Stimulated activated CD4-positive, alpha-beta T cell treated with anti-CD3 and anti-CD28 coated beads, Interleukin-15, amount 100 ng/mL, for 48 hours (primary cell): ENCODE measurements around the gene RHCG.

Experiments
- DNase-seq, 2 donors: peaks; one replicate each; pipeline ENCODE4 v3.0.0-alpha.2; 2020; ENCODE audit warnings: low read depth in 2 of 2

The RHCG gene

DNA sequence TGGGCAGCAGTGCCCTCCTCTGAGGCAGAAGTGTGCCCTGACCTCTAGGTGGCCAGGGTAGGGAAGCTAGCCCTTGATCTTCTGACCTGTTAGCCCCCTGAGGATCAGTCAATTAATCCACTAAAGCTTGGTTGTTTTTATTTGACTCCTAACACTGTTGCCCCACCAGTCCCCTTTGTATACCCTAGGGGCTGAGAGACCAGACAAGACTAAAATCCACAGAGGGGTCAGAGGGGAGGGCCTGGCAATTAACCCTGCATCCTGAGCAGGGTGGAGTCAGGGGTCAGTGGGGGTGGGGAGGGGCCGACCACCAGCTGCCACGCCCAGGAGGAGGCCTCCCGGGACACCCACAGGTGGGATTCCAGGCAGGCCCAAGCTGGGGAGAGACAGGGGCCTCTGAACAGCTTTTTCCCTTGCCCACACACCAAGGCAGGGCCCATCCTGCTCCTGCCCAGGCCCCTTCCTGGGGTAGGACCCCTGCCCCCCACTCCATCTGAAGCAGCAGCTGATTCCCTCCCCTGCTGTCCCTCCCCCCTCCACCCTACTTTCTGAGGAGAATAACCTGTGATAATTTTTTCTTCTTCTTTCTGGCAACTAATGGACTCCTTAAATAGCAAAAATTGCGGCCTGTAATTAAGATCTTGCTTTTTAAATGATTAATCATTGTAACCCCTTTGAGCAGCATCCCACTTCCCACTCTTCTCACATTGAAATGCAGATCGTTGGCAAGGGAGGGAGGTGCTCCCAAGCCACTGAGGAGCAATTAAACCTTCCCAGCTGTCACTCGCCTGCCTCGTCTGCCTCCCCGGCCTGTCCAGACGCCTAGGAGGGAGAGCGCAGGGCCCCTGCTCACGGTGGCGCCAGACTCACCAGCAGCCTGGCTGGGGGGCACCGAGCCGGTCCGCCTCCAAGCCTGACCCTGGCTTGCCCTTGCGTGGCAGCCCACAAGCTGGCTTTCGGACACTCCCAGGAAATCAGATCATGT is 51.9 kb downstream of the RHCG start:
- no peak for DNase-seq

DNA sequence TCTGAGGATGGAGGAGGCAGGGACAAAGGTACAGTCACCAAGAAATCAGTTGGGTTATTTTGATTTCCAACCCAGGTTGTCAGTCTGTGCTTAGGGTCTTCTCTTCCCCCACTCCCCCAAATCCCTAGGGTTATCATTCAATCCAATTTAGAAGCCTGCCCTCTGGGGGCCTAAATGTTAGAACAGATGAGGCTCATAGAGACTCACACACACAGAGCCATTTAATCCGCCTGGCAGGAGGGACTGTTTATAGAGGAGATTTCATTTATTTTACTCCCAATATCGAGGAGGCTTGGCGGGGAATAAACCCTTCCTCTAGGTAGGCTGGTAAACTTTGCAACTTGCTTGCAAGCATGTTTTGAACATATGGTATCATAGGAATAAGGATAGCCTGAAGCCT is 52.8 kb downstream of the RHCG start:
- DNase-seq: no peak

DNA sequence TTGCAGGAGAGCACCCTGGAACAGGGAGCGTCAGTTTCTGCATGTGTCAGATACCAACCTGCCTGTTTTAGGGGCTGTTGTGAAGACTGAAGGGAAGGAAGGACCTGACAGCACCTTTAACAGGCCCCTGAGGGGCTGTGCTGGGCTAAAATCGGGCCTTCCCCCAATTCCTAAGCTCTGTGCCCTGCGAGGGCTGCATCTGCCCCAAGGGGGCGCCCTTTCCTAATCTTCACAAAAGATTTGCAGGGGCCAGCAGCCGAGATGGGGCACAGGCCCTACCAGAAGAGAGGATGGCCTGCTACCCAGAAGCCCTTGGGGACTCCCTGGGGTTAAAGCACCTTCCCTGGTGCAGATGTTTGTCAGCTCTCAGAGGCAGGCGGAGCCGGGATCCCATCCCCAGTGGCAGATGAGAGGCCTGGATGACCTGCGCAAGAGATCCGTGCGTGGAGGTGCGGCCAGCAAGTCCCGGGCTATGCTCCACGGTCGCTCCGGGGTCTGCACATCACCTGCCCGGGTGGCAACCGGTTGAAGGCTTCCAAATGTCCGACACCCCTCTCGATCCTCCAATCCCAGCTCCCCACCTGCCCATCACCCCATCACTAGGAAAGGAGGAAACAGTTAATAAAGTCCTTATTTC is 53.6 kb downstream of the RHCG start:
- DNase-seq: peak; percentile 43

DNA sequence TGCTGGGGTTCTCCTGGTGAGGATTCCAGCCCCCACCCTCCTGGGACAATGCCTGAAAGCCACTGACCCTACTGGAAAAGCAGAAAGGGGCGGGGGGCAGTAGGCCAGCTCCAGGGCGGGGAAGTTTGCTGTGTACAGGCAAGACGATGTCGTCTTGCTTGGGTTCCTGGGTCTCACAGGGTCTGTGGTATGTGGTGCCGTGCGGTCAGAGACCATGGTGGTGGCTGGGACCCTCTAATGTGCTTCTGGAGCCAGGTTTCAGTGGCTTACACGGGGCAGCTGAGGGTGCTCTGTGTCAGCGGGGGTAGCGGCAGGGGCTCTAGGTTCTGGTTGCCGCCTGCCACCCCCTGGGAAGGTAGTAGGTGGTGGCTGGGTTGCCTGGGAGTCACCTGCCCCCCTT is 54.2 kb downstream of the RHCG start:
- no peak for DNase-seq

DNA sequence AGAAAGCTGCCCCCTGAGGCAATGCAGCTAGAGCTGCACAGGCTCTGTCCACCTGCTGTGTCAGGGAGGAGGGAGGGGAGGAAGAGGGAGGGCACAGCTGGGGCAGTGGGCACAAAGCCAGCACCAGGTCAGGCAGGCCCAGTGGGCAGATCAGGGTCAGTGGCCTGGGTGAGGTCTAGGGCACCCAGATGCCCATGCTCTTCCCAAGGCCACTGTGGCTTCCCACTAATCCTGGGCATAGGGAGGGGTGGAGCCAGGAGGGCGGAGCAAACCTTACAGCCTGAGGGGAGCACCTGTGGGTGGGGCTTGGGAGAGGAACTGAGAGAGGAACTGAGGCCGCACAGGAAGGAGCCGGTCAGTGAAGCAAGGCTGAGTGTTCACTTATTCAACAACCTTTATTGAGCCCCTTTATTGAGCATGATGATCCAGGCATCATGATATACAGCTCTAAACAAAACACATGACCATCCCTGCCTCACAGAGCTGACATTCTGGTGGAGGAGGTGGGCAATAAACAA is 55.0 kb downstream of the RHCG start:
- DNase-seq: no peak

DNA sequence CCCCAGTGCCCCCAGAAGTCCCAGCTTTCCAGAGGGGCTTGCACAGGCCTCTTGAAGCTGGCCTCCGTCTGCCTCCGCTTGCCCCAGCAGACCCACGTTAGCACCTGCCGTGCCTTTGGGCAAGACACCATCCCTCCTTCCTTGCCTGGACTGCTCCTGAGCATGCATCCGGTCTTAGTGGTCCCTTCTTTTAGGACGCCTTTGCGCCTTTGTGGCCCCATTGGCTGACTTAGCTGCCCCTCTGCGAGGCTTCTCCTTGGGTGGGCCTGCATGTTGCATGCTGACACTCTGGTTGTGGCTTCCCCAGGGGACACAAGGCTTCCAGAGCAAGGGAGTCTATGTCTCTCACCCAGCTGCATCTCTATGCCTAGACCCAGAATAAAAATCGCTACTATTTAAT is 56.6 kb downstream of the RHCG start:
- DNase-seq: no peak

DNA sequence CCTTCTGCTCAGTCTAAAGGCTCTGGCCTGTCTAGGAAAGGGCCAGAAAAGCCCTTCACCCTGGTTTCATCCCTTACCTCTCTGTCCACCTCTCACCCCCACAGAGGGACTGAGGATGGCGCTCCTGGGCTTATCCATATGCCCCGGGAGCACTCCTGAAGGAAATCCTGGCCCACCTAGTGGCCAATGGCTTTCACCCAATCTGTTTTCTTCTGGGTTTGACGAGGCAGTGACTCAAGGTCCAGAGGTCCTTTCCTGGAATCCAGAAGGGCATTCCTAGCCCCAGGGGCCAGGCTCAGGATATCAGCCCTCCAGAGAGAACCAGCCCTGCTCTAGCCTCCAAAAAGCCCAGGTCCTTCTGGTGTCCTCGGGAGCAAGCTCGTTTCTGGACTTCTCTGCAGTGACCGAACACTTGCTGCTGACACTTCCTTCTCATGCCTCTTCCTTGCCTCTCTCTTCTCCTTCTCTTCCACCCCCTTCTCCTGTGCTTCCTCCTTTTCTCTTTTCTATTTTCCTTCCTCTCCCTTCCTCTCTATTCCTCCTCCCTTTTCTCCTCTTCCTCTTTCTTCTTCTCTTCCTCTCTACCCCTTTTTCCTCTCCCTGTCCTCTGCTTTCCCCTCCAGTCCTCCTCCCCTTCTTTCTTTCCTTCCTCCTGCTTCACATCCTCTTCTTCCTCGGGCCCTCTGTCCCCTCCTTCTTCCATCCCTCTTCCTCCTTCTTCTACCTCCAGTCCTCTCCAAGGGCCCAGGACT is 59.6 kb downstream of the RHCG start:
- DNase-seq: no peak

DNA sequence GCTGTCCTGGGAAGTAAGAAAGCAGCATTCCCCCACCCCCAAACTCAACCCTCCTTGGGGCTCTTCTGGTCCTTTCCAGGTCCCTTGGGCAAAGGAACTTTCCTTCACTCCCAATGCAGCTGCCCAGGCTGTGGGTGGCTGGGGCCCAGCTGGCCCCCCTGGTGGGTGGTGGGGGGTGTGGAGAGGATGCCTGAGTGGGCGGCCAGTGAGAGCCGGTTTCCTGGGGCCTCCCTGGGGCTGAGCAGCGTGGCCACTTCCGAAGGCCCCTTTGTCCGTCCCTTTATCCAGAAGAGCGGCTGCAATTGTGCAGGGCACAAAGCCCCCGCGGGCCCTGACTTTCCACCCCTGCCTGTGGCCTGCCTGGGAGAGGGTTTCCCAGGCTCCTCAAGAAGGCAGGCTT is 61.0 kb downstream of the RHCG start:
- no peak for DNase-seq

DNA sequence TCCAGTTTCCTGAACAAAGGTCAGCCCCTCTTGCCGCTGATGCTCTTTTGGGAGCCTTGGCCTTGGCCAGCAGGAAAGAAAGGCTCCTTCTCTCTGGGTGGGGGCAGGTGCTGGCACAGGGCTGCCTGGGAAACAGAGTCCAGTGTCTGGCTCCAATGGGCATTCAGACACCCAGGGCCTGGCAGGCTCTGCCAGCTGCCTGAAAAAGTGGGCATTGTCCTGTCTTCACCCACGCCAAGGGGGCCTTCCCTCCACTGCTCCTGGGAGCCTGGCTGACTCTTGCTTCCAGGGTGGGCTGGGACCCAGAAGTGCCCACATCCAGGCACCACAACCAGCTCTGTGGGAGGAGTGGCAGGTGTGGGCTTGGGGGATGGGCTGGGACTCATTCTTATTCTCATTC is 62.7 kb downstream of the RHCG start:
- DNase-seq: no peak

DNA sequence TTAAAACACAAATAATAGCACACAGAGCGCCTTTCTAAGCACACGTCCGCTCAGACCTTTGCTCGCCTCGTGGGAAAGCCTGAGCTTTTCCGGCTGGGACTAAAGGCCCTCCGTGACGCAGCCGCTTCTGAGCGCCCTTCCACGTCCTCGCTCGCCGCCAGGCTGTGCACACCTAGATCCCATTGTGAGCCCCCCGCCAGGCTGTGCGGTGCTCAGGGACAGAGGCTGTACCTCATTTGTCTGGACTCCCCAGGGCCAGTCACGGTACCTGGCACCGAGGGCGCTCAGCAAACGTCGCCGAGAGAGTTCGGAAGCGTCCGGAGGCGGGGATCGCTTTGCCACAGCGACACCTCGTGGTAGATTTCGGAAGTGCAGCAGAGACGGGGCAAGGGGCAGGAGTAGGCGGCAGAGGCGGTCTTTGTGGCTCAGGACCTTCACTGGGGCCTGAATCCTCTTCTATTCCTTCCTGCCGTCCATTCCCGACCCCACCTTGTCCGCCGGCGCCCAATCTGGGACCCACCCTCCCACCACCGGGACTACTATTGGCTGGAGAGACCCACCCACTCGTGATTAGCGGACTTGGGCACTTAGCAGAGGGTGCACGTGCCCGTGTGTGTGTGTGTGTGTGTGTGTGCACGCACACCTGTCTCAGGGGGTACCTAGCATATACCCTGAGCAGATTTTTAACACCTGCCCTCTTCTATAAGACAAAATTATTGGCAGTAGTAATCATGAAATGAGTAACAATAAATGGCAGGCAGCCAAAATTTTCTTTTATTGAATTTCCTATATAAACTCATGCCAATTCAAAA is 65.6 kb downstream of the RHCG start:
- DNase-seq: peak; percentile 73 to 90

DNA sequence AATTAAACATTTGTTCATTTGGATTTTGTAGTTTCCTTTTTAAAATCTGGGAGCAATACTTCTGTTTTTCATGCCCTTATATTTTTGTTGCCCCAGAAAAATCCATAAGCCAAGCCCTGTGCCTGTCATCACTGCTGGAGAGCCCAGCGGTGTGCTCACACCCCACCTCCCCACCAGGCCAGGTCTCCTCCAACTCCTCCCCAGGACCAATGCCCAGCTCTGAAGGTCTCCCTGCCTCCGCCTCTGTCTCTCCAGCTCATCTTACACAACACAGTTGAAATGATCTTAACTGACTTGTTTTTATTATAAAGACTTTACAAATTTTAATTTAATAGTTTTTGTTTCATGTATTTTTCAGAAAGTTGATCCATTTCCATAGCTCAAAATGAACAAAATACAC is 66.4 kb downstream of the RHCG start:
- DNase-seq: no peak

DNA sequence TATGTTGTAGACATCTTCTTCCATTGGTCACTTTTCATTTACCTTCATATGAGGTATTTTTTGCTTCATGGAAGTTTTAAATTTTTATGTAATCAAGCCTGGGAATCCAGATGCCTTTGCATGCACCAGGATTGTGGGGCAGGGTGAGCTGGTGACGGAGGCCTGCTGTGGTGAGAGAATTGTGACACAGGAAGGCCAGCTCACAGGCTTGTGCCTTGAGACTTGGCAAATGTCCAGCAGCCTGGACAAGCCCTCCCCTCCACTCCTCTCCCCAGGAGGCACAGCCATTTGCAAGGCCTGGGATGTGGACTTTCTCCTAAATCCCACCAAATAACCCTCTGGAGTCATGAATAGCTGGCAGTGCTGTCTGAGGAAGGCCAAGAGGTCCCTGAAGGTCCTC is 67.4 kb downstream of the RHCG start:
- no peak for DNase-seq

DNA sequence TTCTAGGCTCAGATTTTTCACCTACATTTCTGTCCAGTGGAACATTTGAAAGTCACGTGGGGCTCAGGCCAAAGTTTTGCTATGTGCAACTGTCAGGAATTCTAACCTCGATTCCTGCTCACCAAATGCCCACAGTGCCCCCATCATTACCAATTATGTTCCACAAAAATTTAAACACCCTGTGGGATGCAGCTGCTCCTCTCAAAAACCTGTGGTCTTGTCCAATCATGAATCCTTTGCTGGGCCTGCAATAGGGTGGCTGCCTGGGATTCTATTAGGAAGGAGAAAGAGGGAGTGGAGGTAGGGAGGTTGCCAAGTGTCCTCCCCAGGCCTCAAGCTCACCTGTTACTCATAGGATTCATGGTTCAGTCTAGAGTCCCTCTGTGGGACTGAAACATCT is 68.1 kb downstream of the RHCG start:
- DNase-seq: no peak

DNA sequence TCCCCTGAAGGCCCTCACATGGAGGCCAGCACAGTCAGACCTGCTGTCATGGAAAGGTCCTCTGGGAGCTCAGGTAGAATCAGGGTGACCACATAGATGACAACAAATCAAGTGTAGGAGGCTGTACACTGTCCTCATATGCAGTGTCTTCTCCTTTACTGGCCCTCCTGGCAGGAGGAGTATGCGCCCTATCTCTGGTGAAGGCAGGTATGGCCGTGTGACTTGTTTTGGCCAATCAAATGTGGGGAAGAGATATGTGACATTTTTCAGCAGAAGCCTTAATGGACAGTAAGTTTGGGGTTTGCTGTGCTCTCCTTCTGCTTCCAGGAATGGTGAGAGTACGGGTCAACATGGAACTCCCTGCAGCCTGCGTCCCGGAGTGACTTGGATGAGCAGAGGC is 69.9 kb downstream of the RHCG start:
- DNase-seq: no peak

DNA sequence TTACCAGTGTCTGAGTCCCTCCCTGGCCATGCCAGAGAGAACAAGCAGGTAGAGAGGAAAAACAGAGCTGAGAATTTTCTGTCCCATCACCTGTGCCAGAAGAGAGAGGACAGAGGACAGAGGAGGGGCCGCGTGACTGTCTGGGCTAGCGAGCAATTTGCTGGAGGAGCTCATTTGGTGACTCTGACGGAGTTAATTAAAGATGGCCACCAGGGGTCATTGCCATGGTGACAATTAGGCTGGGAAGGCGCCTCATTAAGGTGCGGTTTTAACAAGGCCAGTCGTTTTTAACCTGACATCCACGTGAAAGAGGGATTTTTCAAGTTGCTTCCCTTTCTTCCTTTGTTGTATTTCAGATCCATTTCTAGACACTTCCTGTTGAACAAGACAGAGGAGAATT is 72.4 kb downstream of the RHCG start:
- no peak for DNase-seq
